Astrocyte of the cerebellum (primary cell): Measurements from ENCODE around the gene SLC17A9.
"Not testable (repeated sequence)": the region's sequence is repeated elsewhere in the genome, so short reads cannot be mapped to it uniquely, and the experiment has no call there.

Source experiments
- DNase-seq: peaks from one replicate; pipeline ENCODE4 v3.0.0-alpha.2; 2011; ENCODE audit warnings: low read depth
- H3K4me3 ChIP-seq: 2 replicates; pipeline ENCODE4 v1.5.1; 2011; ENCODE audit warnings: mild to moderate bottlenecking, low read depth, low read length, moderate library complexity
- in situ Hi-C: cut with HindIII; loops from 2 replicates; pipeline ENCODE4 v1.10.0; 2017; ENCODE audit warnings: low sequenced_read_pairs
- TF ChIP-seq, protein P1 (sequence below): IDR thresholded peaks from 2 replicates; pipeline ENCODE4 v1.5.1; 2012; ENCODE audit warnings: low read length, low read depth, moderate library complexity, mild to moderate bottlenecking; ENCODE audit errors: missing control alignments

Gene SLC17A9

GRCh38 chr20:62918831-62919230 is 33.7 kb upstream of the SLC17A9 start:
- H3K4me3 ChIP-seq = no peak overlapping the region
- TF ChIP-seq, protein P1, sequence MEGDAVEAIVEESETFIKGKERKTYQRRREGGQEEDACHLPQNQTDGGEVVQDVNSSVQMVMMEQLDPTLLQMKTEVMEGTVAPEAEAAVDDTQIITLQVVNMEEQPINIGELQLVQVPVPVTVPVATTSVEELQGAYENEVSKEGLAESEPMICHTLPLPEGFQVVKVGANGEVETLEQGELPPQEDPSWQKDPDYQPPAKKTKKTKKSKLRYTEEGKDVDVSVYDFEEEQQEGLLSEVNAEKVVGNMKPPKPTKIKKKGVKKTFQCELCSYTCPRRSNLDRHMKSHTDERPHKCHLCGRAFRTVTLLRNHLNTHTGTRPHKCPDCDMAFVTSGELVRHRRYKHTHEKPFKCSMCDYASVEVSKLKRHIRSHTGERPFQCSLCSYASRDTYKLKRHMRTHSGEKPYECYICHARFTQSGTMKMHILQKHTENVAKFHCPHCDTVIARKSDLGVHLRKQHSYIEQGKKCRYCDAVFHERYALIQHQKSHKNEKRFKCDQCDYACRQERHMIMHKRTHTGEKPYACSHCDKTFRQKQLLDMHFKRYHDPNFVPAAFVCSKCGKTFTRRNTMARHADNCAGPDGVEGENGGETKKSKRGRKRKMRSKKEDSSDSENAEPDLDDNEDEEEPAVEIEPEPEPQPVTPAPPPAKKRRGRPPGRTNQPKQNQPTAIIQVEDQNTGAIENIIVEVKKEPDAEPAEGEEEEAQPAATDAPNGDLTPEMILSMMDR = no peak
- no peak for DNase-seq
- in situ Hi-C loops = no loop called here

GRCh38 chr20:62920039-62920645 is 32.4 kb upstream of the SLC17A9 start:
- TF ChIP-seq, protein P1 = no peak
- H3K4me3 ChIP-seq = no peak overlapping the region
- DNase-seq = no peak
- in situ Hi-C loops = no loop called here

DNA sequence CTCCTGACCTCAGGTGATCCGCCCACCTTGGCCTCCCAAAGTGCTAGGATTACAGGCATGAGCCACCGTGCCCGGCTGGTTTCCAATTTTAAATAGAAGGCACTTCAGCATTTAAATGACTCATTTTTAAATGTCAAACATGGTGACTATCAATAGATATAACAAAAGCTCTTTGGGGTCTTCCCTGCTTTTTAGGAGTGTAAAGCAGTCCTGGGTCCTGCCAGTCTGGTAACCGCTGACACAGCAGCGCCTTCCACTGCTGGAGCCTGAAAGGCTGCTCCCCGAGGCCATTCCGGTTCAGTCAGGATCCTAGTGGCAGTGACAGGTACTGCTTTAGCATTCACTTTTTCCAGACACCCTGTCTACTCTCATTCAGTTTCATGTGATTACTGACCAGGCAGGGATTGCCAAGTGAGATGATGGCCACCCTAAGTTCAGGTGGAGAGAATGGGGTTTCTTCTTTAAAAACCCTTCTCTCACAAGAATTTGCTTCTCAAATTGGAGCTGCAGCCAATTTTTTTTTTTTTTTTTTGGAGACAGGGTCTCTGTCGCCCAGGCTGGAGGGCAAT is 31.3 kb upstream of the SLC17A9 start:
- no peak overlapping the region for H3K4me3 ChIP-seq
- in situ Hi-C loops = no loop called here
- TF ChIP-seq, protein P1 = peak; percentile 74
- DNase-seq = no peak

DNA sequence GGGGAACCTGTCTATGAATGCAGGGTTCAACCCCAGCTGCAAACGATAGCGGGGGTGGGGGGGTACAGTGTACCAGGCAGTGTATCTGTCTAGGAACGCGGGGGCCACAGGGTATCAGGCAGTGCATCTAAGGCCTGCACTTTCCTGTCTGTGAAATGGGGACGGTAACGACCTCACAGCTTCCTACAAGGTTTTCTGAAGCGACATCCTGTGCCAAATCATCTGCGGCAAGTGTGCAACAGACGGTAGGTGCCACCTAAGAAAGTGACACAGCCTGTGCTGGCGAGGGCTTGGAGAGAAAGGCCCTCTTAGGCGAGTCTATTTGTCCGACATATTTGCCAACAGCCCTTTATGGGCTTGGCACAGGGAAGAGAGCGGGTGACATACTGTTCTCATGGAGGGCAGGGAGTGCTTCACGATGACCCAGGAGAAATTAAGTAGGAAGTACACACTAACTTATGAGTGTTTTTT is 30.0 kb upstream of the SLC17A9 start:
- in situ Hi-C loops = no loop called here
- no peak for DNase-seq
- TF ChIP-seq, protein P1 = no peak
- H3K4me3 ChIP-seq = no peak overlapping the region

GRCh38 chr20:62923059-62923668 is 29.3 kb upstream of the SLC17A9 start:
- H3K4me3 ChIP-seq, in situ Hi-C loops: not testable (repeated sequence)
- DNase-seq = peak; percentile 80

DNA sequence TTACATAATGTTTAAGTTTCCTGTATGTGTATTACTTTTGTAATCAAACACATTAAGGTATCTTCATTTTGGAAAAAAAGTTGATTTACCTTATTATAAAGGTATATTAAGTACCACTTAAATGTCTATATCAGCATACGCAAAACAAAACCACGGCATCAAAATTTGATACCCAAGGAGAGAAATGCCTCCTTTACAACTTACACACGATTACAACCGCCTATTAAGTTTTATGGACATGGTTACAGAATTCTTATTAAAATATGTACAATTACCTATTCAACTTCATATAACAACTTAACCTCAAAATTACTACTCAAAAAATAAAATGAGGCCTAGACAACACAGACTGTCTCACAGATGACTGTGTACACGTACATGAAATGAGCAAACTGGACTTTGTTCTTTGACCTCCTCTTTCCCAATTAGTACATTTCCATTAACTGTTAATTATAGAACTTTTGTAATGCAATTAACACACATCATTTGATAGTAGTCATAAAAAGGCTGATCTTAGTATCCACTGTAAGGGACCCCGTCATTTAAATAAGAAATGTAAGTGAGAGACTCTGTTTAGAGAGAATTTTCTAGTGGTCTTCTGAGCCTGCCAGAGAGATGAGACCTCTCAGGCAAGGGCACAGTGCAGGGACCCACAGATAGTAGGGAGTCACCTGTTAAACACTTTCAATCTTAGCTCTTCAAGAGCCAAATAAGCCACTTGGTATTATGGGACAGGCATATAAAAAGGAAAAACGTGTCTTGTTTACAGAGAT is 28.7 kb upstream of the SLC17A9 start:
- no peak for DNase-seq
- TF ChIP-seq, protein P1 = no peak
- in situ Hi-C loops = no loop called here
- peak overlapping the region; percentile 93 for H3K4me3 ChIP-seq
